ENCODE measurements around the gene PSD. TPM values are rescaled to one million over a fixed set of nuclear protein-coding genes. Genes with fewer than 3 reads are reported as not detected.
A peak's percentile ranks its signal among the peaks of the same experiment; 100 is the strongest.

PSD gene
- total RNA-seq, 2 donors from 2014 or later, result 4.1 to 26.1 TPM

DNA sequence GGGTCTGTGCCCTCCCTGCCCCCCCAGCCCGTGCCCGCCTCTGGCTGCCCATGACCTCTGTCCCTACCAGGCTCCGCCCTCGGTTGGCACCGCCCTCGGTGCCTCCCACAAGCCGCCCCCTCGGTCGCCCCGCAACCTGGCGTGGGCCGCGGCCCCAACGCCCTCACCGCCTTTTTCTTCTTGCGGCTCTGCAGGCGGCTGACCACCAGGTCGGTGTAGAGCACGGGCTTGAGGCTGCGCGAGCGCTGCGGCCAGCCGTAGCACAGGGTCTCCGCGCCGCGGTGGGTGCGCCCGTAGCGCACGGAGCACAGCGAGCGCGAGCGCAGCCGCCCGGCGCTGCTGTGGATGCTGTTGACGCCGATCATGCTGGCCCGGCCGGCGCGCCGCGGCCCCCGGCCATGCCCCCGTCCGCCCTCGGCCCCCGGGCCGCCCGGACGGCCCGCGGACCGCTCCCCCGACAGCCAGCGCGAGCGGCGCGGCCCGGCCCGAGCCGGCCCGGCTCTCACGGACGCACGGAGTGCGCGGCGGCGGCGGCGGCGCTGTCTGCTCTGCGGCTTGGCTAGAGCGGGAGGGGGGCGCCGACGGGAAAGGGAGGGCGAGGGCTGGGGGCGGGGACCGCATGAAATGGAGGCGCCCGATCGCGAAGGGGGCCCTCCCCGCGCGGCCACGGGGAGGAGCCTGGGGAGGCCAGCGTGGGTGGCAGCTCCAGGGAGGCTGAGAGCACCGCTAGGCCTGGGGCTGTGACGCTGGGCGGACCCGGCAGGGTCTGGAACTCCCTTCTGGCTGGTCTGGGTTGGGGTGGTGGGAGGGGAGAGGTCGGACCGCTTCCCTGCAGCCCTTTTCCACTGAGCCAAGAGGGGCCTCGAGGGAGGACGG lies 9.6 kb downstream of the PSD start:
- intact Hi-C loops (cut with DNase I, micrococcal nuclease), result no loop called here
- ATAC-seq (peak; percentile 36), DNase-seq (peak; percentile 54 to 69)

DNA sequence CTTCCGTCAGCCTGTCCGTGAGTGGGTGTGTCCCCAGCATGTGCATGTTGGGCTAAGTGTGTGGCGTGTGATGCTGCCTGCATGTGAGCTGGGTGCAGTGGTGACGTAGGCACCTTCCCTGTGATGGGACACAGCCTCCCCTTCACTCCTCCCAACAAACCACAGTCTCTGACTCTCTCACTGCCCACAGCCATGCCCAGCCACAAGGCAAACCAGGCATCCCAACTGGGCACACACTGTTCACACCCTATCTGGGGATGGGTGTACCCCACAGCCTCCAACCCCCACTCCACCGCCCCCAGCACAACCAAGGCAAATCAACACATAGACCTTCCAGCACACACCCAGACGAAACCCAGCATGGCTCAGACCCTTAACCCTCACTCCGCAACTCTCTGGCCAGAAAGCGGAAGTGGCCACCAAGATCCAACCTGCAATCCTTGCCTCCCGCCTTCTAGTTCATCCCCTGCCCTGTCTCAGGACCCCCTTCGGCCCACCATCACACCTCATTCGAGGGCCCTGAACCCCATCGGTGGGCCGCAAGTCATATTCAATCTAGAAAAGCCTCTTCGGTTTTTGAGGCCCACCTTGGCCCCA lies 10.4 kb downstream of the PSD start:
- intact Hi-C loops (cut with DNase I, micrococcal nuclease), result no loop called here
- peak in 1 of 2 donors; percentile 85 for DNase-seq
- no peak for ATAC-seq

DNA sequence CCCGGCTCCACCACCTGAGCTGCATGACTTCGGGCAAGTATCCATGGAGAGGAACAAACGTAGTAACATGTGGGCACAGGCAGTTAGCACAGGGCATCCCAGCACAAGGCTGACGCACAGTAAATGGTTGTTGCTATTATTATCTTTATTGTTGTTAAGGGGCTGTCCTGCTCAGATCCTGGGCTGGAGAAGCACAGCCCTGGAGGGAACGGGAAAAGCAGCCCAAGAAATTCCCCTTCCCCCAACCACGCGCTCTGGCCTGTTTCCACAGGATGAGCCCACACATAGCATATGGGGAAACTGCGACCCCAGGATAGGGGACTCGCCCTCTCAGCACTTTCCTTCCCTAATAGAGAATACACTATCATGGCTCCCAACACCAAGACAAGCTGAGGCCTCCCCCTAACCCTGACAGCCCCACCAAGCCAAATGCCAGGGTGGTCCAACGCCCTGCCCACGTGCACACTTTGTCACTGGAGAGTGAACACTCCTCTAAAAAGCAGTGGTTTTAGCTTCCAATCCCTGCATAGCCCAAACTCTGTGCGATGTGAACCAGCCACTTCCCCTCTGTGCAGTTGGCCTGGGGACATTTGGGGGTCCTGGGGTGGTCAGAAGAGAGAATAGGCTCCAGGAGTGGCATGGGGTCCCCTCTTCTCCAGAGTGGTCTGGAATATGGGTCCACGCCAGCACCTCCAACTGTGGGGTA lies 11.0 kb downstream of the PSD start:
- intact Hi-C loops (cut with DNase I, micrococcal nuclease), result no loop called here
- ATAC-seq, result no peak
- no peak for DNase-seq

DNA sequence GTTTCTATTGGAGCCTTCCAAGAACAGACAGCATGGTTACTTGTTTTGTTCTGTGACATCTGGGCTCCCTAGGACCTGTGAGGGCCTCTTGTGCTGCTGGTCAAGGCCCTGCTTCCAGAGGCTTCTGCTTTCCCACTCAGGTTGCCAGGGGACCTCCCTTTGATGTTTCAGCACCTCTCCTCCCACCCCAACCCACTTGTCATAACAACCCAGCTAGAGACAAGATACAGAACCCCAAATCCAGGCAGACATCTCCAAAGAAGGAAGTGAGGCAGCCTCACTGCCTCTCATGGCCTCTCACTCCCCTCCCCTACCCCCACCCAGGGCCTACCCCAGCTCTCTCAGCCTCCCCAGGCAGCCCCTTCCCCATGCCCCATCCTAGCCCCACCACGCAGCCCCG lies 11.8 kb downstream of the PSD start:
- intact Hi-C loops (cut with DNase I, micrococcal nuclease), result no loop called here

DNA sequence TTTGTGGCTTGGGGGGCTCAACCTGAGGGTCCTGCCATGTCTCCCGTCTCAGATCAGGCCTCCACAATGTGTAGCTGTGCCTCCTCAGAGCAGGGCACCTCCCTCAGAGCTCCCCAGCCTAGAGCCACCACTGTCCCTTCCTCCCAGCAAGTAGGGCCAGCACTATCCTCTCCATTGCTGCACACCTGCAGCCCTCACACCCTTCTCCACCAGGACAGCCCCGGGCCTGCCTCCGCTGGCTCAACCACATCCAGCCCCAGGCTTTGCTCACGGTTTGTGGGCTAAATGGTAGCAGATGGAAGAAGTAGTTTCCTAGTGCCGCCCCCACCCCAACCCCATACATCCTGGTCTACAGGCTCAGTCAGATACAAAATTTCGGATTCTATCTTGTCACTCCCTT lies 13.0 kb downstream of the PSD start:
- ATAC-seq (no peak), DNase-seq (no peak)
- intact Hi-C loops (cut with DNase I, micrococcal nuclease), result no loop called here

More for the DNA sequence above, 11.8 kb downstream of the PSD start:
- ATAC-seq (no peak), DNase-seq (peak in 1 of 2 donors; percentile 73)

DNA sequence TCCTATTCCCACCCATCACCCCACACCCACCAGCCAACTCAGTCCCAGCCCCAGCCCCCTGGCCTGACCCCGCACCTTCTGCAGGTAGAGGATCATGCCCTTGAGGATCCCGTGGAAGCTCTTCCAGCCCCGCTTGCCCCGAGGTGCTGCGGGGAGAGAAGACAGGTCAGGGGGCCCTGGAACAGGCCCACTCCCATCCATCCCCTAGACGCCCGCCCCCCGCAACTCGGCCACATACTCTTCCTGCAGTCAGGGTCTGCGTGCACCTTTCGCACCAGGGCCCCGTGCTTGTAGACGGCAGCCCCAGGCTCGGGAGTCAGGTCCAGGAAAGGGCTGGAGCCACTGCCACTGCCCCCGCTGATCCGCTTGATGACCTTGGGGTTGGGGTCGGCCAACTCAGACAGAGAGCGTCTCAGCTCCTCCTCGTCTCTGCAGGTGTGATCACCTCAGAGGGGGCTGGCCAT lies 13.4 kb downstream of the PSD start:
- no peak for ATAC-seq
- DNase-seq, result no peak
- intact Hi-C loops (cut with DNase I, micrococcal nuclease), result no loop called here

DNA sequence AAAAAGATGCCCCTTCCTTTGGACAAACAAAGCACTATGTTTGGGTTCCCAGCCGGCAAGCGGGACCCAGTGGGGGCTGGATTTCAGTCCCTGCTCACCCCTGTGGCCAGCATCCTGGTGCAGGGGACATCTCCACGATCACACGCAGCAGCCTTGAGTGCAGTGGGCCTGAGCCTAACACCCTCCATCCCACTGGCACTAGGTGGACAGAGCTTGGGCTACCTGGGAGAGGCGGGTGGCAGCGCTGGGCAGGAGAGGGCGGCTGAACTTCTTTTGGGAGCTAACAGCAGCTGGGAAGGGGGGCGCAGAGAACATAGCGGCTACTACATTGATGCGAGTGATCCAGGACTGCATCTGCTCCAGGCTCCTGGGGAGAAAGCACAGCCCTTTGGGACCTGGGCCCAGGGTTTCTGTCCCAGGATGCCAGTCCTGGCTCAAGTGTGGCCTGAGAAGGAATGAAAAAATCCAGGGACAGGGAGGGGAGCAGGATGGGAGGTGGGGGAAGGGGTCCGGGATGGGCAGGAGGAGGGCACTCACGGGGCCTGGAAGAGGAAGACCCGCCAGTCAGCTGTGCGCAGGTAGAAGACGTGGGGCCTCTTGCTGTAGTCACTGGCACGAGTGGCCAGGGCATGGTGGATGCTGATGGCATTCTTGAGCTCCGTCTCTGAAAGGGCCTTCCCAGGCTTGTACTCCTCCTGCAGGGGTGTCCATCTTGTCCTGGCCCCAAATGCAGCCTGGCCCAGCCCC lies 14.1 kb downstream of the PSD start:
- DNase-seq (no peak), ATAC-seq (no peak)
- intact Hi-C loops (cut with DNase I, micrococcal nuclease), result no loop called here

DNA sequence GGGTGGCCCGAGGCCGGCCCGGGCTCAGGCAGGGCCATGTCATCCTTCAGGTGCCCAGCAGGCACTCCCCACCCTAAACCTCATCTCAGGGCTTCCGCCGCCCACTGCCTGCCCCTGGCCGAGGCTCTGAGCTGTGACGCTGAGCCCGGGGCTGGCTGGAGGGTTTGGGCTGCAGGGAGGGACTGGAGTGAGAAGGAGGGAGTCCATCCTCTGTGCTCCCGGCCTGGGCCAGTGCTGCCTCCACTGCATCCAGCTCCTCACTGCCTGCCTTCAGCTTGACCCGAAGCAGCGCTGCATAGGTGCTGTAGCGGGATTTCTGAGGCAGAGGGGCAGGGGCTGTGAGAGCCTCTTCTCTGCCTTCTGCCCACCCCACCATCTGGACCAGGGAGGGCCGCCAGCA lies 15.5 kb downstream of the PSD start:
- DNase-seq, result no peak
- intact Hi-C loops (cut with DNase I, micrococcal nuclease), result no loop called here
- ATAC-seq, result no peak

DNA sequence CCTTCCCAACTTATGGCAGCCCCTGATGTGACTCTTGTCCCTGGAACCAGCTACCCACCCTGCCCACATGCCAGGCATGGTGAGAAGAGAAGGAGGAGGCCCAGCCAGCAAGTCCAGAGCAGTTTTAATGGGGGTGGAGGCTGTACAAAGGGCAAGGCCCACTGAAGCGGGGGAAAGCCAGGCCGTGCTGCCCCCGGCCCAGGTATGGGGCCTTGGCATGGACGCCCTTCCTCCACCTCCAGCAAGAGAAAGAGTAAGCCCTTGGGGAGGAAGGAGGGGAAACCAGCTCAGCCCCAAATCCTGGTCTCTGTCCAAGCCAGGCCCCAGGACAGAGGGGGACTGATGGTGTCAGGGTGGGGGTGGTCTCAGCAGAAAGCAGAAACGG lies 16.1 kb downstream of the PSD start:
- ATAC-seq (no peak), DNase-seq (no peak)
- intact Hi-C loops (cut with DNase I, micrococcal nuclease), result no loop called here

DNA sequence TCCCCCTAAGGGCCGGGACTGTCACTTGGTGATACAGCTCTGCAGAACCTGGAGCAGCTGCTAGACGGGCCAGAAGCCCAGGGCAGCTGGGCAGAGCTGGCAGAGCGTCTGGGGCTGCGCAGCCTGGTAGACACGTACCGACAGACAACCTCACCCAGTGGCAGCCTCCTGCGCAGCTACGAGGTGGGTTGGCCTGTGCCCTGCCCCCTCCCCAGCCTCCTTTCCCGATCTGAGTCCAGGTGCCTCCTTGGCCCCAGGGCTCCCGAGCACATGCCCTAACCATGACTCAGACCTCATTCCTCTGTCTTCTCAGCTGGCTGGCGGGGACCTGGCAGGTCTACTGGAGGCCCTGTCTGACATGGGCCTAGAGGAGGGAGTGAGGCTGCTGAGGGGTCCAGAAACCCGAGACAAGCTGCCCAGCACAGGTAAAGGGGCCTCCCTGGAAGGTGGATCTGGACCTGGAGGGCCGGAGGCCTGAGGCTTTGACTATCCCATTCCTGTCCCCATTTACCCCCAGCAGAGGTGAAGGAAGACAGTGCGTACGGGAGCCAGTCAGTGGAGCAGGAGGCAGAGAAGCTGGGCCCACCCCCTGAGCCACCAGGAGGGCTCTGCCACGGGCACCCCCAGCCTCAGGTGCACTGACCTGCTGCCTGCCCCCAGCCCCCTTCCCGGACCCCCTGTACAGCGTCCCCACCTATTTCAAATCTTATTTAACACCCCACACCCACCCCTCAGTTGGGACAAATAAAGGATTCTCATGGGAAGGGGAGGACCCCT lies 16.7 kb downstream of the PSD start:
- DNase-seq (no peak), ATAC-seq (no peak)
- intact Hi-C loops (cut with DNase I, micrococcal nuclease), result no loop called here

DNA sequence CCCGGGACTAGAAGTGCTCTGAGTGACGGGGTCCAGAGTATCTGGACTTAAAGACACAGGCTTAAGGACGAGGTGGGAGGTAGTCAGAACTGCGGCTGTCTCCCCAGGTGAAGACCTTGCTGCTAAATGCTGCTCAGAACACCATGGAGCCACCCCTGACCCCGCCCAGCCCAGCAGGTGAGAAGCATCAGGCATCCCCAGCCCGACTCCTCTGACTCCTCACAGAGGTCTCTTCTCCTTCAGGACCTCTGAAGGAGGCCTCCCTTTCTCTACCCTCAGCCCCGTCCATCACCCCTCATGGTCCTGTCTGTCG lies 17.3 kb downstream of the PSD start:
- DNase-seq, result no peak
- no peak for ATAC-seq
- intact Hi-C loops (cut with DNase I, micrococcal nuclease), result no loop called here

DNA sequence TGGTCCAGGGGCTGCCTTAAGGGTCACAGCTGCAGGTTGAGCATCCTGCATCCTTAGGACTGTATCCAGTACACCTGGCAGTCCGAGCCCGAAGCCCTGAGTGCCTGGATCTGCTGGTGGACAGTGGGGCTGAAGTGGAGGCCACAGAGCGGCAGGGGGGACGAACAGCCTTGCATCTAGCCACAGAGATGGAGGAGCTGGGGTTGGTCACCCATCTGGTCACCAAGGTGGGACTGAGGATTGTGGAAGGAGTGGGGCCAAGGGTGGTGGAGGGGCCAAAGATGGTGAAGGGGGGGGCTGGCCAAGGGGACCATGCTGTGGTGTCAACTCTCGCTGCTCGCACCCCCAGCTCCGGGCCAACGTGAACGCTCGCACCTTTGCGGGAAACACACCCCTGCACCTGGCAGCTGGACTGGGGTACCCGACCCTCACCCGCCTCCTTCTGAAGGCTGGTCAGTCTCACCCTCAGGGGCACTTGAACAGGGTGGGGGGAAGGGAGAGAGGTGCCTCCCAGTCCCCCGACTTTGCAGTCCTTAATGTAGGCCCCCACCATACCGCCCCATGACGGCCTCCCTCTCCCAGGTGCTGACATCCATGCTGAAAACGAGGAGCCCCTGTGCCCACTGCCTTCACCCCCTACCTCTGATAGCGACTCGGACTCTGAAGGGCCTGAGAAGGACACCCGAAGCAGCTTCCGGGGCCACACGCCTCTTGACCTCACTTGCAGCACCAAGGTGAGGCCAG lies 17.8 kb downstream of the PSD start:
- ATAC-seq (no peak), DNase-seq (no peak)
- intact Hi-C loops (cut with DNase I, micrococcal nuclease), result no loop called here

DNA sequence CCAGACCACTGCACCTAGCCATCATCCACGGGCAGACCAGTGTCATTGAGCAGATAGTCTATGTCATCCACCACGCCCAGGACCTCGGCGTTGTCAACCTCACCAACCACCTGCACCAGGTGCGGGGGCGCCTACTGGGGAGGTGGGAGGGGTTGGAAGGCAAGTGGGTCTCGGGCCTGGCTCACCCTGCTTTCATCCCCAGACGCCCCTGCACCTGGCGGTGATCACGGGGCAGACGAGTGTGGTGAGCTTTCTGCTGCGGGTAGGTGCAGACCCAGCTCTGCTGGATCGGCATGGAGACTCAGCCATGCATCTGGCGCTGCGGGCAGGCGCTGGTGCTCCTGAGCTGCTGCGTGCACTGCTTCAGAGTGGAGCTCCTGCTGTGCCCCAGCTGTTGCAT lies 18.5 kb downstream of the PSD start:
- no peak for ATAC-seq
- intact Hi-C loops (cut with DNase I, micrococcal nuclease), result no loop called here
- no peak for DNase-seq

DNA sequence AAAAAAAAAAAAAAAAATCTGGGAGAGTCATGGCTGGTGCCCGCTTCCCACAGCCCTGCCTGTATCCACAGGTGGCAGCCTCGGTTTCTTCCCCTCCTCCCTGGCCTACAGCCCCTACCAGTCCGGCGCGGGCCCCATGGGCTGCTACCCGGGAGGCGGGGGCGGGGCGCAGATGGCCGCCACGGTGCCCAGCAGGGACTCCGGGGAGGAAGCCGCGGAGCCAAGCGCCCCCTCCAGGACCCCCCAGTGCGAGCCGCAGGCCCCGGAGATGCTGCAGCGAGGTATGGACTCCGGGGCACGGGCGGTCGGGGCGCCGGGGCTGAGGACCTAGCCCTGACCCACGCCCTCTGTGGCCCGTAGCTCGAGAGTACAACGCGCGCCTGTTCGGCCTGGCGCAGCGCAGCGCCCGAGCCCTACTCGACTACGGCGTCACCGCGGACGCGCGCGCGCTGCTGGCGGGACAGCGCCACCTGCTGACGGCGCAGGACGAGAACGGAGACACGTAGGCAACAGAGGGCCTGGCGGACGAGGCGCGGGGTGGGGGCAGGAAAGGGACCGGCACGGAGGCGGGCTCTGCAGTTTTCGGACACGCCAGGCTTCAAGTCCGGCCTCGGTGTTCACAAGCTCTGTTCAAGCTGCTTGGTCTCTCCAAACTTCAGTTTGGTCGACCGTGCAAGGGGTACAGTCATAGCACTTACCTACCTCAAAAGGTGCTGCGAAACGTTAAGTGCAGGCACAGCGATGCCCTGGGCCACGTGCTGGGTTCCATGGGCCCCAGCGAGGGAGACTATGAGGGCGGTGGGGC lies 19.2 kb downstream of the PSD start:
- ATAC-seq, result peak; percentile 70
- peak; percentile 85 to 93 for DNase-seq
- intact Hi-C loops (cut with DNase I, micrococcal nuclease), result no loop called here

DNA sequence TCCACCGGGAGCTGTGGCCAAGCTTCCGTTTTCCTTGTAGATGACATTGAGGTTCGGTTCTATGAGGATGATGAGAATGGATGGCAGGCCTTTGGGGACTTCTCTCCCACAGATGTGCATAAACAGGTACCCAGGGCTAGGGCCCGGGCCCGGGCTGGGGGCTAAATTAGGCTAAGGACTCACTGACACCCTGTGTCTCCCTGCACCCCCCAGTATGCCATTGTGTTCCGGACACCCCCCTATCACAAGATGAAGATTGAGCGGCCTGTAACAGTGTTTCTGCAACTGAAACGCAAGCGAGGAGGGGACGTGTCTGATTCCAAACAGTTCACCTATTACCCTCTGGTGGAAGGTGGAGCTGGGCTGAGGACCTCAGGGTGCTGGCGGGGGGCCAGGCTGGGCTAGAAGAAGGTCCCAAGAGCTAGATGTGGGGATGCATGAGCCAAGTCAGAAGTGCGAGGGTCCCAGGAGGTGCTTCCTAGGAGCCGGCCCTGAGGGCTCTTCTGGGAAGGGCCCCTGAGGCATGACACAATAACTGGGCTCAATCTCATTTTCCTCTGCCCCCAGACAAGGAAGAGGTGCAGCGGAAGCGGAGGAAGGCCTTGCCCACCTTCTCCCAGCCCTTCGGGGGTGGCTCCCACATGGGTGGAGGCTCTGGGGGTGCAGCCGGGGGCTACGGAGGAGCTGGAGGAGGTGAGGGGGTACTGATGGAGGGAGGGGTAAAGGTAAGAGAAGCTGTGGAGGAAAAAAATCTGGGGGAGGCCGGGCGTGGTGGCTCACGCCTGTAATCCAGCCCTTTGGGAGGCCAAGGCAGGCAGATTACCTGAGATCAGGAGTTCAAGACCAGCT lies 20.2 kb downstream of the PSD start:
- DNase-seq, result no peak
- ATAC-seq, result no peak
- intact Hi-C loops (cut with DNase I, micrococcal nuclease), result no loop called here
